Uterus (tissue), 4 donors: ENCODE measurements around the gene ANKDD1A. TPM values are rescaled to one million over a fixed set of nuclear protein-coding genes. Genes with fewer than 3 reads are reported as not detected.

Source experiments
- DNase-seq, 2 donors: peaks; one replicate each; pipeline ENCODE4 v3.0.0-alpha.2; 2019 to 2020
- H3K27ac ChIP-seq, 2 donors: fragments of 200-600 bp; sonication (generic); 1 replicate in 1 of 2; 2 replicates in 1 of 2; pipeline ENCODE4 v1.5.1; 2016 to 2018
- H3K27me3 ChIP-seq, 2 donors: fragments of 200-600 bp; sonication (generic); one replicate each; pipeline ENCODE4 v1.5.1; 2018 to 2019; ENCODE audit warnings: control low read depth in 1 of 2
- H3K36me3 ChIP-seq, 2 donors: fragments of 200-600 bp; sonication (generic); one replicate each; pipeline ENCODE4 v1.5.1; 2019; ENCODE audit warnings: control low read depth in 1 of 2
- H3K4me1 ChIP-seq, 2 donors: fragments of 200-600 bp; sonication (generic); one replicate each; pipeline ENCODE4 v1.5.1; 2018 to 2019; ENCODE audit warnings: control low read depth in 1 of 2
- H3K4me3 ChIP-seq, 2 donors: fragments of 200-600 bp; sonication (generic); 1 replicate in 1 of 2; 2 replicates in 1 of 2; pipeline ENCODE4 v1.5.1; 2018 to 2019; ENCODE audit warnings: mild to moderate bottlenecking in 1 of 2
- H3K9me3 ChIP-seq, 2 donors: fragments of 200-600 bp; sonication (generic); one replicate each; pipeline ENCODE4 v1.5.1; 2019; ENCODE audit warnings: control low read depth in 1 of 2
- POLR2A ChIP-seq, 2 donors: fragments of 450-650 bp; IDR thresholded peaks; one replicate each; pipeline ENCODE4 v1.6.1; 2016; ENCODE audit warnings: antibody characterized with exemption in 2 of 2, mild to moderate bottlenecking in 1 of 2, moderate library complexity in 1 of 2
- intact Hi-C: fragments of 100-400 bp; cut with DNase I; formaldehyde crosslinking; loops from one replicate; pipeline ENCODE4 v1.15.1; 2023; ENCODE audit warnings: low total_unique reads
- total RNA-seq, 4 donors: library from RNA; depleted of rRNA in 3 of 4; stranded (reverse); fragments of >200 nt in 3 of 4; gene quantifications; one replicate each; pipeline versions ENCODE4 v1.1.0 to v1.2.4, GENCODE V29; 2014 to 2023
- TF ChIP-seq, protein P1 (sequence below), 4 experiments: fragments of 200-600 bp in 2 of 4; fragments of 450-650 bp in 2 of 4; sonication (generic) in 2 of 4; IDR thresholded peaks; one replicate each; pipeline ENCODE4 v1.5.1; 2016 to 2019; ENCODE audit warnings: antibody characterized with exemption in 4 of 4, mild to moderate bottlenecking in 2 of 4, moderate library complexity in 1 of 4
- donor health status: DM: yes; HTN: yes; CAD: no.

Gene ANKDD1A
- total RNA-seq, 4 donors from 2014 or later = 0.59 to 36.2 (median 17.7) TPM

DNA sequence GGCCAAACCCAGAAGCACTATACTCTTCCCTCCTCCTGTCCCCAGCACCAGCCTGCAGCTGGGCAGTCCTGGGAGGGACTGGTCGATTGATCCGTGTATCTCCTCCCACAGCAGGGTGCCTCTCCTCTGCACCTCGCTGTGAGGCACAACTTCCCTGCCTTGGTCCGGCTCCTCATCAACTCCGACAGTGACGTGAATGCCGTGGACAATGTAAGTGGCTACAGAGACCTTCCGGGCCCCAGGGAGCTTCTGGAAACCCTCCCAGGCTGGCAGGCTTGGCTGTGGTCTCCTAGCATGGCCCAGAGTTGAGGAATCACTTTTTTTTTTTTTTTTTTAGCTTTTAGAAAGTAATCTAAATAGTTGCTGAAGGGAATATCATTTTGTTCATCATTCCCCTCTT, 30.7 kb downstream of the ANKDD1A start:
- Histone ChIP-seq H3K9me3 (no peaks in the 10 kb centered on the region), H3K27me3 (no peaks in the 10 kb centered on the region), H3K27ac (no peak overlapping the region), H3K36me3 (no peaks in the 10 kb centered on the region), H3K4me3 (no peak overlapping the region), H3K4me1 (no peaks in the 10 kb centered on the region)
- DNase-seq = no peak
- intact Hi-C loops = no loop called here
- TF ChIP-seq, protein P1, sequence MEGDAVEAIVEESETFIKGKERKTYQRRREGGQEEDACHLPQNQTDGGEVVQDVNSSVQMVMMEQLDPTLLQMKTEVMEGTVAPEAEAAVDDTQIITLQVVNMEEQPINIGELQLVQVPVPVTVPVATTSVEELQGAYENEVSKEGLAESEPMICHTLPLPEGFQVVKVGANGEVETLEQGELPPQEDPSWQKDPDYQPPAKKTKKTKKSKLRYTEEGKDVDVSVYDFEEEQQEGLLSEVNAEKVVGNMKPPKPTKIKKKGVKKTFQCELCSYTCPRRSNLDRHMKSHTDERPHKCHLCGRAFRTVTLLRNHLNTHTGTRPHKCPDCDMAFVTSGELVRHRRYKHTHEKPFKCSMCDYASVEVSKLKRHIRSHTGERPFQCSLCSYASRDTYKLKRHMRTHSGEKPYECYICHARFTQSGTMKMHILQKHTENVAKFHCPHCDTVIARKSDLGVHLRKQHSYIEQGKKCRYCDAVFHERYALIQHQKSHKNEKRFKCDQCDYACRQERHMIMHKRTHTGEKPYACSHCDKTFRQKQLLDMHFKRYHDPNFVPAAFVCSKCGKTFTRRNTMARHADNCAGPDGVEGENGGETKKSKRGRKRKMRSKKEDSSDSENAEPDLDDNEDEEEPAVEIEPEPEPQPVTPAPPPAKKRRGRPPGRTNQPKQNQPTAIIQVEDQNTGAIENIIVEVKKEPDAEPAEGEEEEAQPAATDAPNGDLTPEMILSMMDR (IDR thresholded peaks at IDR 0.05) = no peak
- no peak for TF ChIP-seq POLR2A (IDR thresholded peaks at IDR 0.05)

DNA sequence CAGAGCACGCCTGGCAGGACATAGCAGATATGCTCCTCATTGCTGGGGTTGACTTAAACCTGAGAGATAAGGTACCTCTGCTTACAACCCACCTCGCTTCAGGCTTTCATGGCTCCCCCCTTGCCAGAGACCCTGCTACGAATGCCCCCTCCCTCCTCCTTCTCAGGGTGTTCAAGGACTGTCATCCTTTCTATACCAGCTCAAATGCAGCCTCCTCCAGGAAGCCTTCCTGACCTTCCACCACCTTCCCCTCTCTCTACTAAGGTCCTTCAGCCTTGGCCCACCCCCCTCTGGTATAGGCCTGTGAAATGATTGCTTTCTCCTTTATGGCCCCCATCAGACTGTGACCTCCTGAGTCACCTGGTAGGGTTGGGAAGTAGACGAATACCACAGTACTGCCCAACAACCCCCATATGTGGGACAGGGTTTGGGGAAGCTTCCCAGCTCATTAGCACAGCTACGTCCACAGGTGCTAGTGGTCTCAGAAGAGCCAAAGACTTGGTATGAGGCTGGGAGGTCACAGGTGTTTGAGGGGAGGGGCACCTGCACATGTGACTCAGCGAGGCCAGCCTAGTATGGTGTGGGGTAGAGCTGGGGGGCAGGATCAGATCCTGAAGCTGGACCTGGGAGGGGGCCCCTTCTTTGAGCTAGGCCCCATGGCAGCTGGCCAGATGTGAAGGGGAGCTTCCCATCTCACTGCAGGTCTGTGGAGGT, 32.0 kb downstream of the ANKDD1A start:
- Histone ChIP-seq H3K4me3 (no peak overlapping the region), H3K9me3 (no peaks in the 10 kb centered on the region), H3K27me3 (no peaks in the 10 kb centered on the region), H3K4me1 (no peaks in the 10 kb centered on the region), H3K36me3 (no peaks in the 10 kb centered on the region), H3K27ac (no peak overlapping the region)
- no peak for TF ChIP-seq POLR2A (IDR thresholded peaks at IDR 0.05)
- TF ChIP-seq, protein P1 (IDR thresholded peaks at IDR 0.05) = no peak
- intact Hi-C loops = no loop called here
- DNase-seq = no peak

DNA sequence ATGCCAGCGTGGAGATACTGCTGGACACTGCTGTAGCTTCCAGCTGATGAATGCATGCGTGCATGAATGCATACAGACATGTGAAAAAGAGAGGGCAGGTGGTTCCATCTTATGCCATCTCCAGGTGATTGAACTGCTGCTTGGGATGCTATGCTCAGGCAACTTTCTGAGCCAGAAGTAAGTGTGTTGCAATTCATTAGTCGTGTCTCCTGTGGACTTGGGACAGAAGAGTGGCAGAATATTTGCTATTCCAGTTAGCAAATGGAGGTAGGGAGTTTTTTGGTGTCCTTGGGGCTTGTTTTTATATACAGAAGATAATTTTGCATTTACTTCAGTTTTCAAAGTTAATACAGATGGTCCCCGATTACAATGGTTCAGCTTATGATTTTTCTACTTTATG, 33.3 kb downstream of the ANKDD1A start:
- Histone ChIP-seq H3K4me3 (no peak overlapping the region), H3K4me1 (no peaks in the 10 kb centered on the region), H3K36me3 (no peaks in the 10 kb centered on the region), H3K27ac (no peak overlapping the region), H3K9me3 (no peaks in the 10 kb centered on the region), H3K27me3 (no peaks in the 10 kb centered on the region)
- no peak for TF ChIP-seq POLR2A (IDR thresholded peaks at IDR 0.05)
- TF ChIP-seq, protein P1 (IDR thresholded peaks at IDR 0.05) = no peak
- intact Hi-C loops = no loop called here
- no peak for DNase-seq

DNA sequence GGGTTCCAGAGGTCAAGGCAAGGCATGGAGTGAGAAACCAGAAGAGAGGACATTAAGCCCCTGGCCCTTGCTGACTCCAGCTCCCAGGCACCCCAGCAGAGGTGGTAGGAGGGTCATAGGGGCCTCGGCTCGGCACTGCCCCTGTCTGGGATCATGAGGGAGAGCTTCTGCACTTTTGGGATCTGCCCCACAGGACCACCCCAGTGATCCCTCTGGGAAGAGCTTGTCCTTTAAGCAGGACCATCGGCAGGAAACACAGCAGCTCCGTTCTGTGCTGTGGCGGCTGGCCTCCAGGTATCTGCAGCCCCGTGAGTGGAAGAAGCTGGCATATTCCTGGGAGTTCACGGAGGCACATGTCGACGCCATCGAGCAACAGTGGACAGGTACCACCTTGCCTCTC, 35.5 kb downstream of the ANKDD1A start:
- Histone ChIP-seq H3K4me1 (no peaks in the 10 kb centered on the region), H3K9me3 (no peaks in the 10 kb centered on the region), H3K36me3 (no peaks in the 10 kb centered on the region), H3K27ac (no peak overlapping the region), H3K27me3 (no peaks in the 10 kb centered on the region), H3K4me3 (no peak overlapping the region)
- intact Hi-C loops = no loop called here
- no peak for DNase-seq
- TF ChIP-seq POLR2A (IDR thresholded peaks at IDR 0.05) = no peak
- TF ChIP-seq, protein P1 (IDR thresholded peaks at IDR 0.05) = no peak

DNA sequence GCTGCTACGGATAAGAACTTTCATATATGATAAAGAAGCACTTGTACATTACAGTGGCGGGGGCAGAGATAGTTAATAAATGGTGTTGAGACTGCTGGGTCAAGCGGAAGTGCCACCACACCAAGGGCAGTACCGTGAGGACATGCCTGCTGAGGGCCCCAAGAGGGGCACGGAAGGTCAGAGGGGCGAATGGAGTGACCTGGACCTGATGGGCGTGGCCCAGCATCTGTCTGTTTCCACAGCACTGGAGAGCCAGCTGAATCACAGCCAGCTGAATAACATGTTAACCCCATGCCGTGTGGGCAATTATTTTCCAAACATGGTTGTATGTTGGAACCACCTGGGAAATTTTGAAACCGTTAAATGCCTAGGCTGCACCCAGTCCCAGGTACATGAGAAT, 37.2 kb downstream of the ANKDD1A start:
- no peaks in the 10 kb centered on the region for H3K27me3 ChIP-seq
- no peaks in the 10 kb centered on the region for H3K4me1 ChIP-seq
- H3K4me3 ChIP-seq = no peak overlapping the region
- no peak for TF ChIP-seq POLR2A (IDR thresholded peaks at IDR 0.05)
- TF ChIP-seq, protein P1 (IDR thresholded peaks at IDR 0.05) = no peak
- H3K9me3 ChIP-seq = no peaks in the 10 kb centered on the region
- DNase-seq = no peak
- no peak overlapping the region for H3K27ac ChIP-seq
- H3K36me3 ChIP-seq = no peaks in the 10 kb centered on the region
- intact Hi-C loops = no loop called here
